ENCODE results near the gene MCTP1. TPM values are rescaled to one million over a fixed set of nuclear protein-coding genes. Genes with fewer than 3 reads are reported as not detected.

MCTP1 gene
- total and polyA plus RNA-seq, 2 experiments from 2014 or later = 1.3 to 5.7 TPM

GRCh38 chr5:94761786-94762185, 523.1 kb downstream of the MCTP1 start:
- Histone ChIP-seq H3K27me3 (no peaks in the 10 kb centered on the region), H3K4me3 (no peak overlapping the region), H3K4me2 (no peak overlapping the region), H2AFZ (no peak overlapping the region), H3K9me3 (ENCODE audit: low read depth) (no peaks in the 10 kb centered on the region), H3K9me2 (replicated peaks; ENCODE audit: insufficient read depth) (no peaks in the 10 kb centered on the region), H4K20me1 (ENCODE audit: insufficient read depth, poor library complexity, severe bottlenecking) (no peaks in the 10 kb centered on the region), H3K36me3 (replicated peaks; ENCODE audit: insufficient read depth, low read depth) (no peaks in the 10 kb centered on the region), H3K79me2 (no peaks in the 10 kb centered on the region), H3K4me1 (ENCODE audit: insufficient read depth) (no peaks in the 10 kb centered on the region), H3K27ac (no peak overlapping the region)
- 82% methylated on average over 4 of the region's 4 CpGs for WGBS (ENCODE audit: low lambda C conversion rate, missing lambda C conversion rate)
- no peak for DNase-seq (ENCODE audit: low spot score)
- no peak for TF ChIP-seq EZH2phosphoT487 (IDR thresholded peaks at IDR 0.05; ENCODE audit: low read depth, severe bottlenecking, unreplicated experiment)
- no peak for TF ChIP-seq CTCF (IDR thresholded peaks at IDR 0.05; ENCODE audit: poor library complexity)
- TF ChIP-seq EZH2 (IDR thresholded peaks at IDR 0.05; ENCODE audit: borderline replicate concordance) = no peak

- TF ChIP-seq EZH2phosphoT487 (IDR thresholded peaks at IDR 0.05; ENCODE audit: low read depth, severe bottlenecking, unreplicated experiment) = no peak
- no peak for TF ChIP-seq EZH2 (IDR thresholded peaks at IDR 0.05; ENCODE audit: borderline replicate concordance)
- no peak for TF ChIP-seq CTCF (IDR thresholded peaks at IDR 0.05; ENCODE audit: poor library complexity)
- H3K27ac ChIP-seq = no peak overlapping the region
Measured at GRCh38 chr5:94761055-94761454, 523.8 kb downstream of the MCTP1 start.

GRCh38 chr5:94759961-94760360, 524.9 kb downstream of the MCTP1 start:
- Histone ChIP-seq H3K36me3 (replicated peaks; ENCODE audit: insufficient read depth, low read depth) (no peaks in the 10 kb centered on the region), H3K27ac (no peak overlapping the region), H4K20me1 (ENCODE audit: insufficient read depth, poor library complexity, severe bottlenecking) (no peaks in the 10 kb centered on the region), H3K4me2 (no peak overlapping the region), H2AFZ (no peak overlapping the region), H3K4me3 (no peak overlapping the region), H3K9me2 (replicated peaks; ENCODE audit: insufficient read depth) (no peaks in the 10 kb centered on the region), H3K9me3 (ENCODE audit: low read depth) (no peaks in the 10 kb centered on the region), H3K79me2 (no peaks in the 10 kb centered on the region), H3K27me3 (no peaks in the 10 kb centered on the region), H3K4me1 (ENCODE audit: insufficient read depth) (no peaks in the 10 kb centered on the region)
- WGBS (ENCODE audit: low lambda C conversion rate, missing lambda C conversion rate) = 100% methylated on average over 1 of the region's 1 CpG
- no peak for TF ChIP-seq EZH2phosphoT487 (IDR thresholded peaks at IDR 0.05; ENCODE audit: low read depth, severe bottlenecking, unreplicated experiment)
- TF ChIP-seq EZH2 (IDR thresholded peaks at IDR 0.05; ENCODE audit: borderline replicate concordance) = no peak
- TF ChIP-seq CTCF (IDR thresholded peaks at IDR 0.05; ENCODE audit: poor library complexity) = no peak
- DNase-seq (ENCODE audit: low spot score) = no peak

More at GRCh38 chr5:94761055-94761454, 523.8 kb downstream of the MCTP1 start:
- H3K9me3 ChIP-seq (ENCODE audit: low read depth) = no peaks in the 10 kb centered on the region
- WGBS (ENCODE audit: low lambda C conversion rate, missing lambda C conversion rate) = 58% methylated on average over 1 of the region's 1 CpG
- H3K27me3 ChIP-seq = no peaks in the 10 kb centered on the region
- no peaks in the 10 kb centered on the region for H3K79me2 ChIP-seq
- no peaks in the 10 kb centered on the region for H3K9me2 ChIP-seq (replicated peaks; ENCODE audit: insufficient read depth)
- no peak overlapping the region for H3K4me3 ChIP-seq
- DNase-seq (ENCODE audit: low spot score) = no peak
- H3K36me3 ChIP-seq (replicated peaks; ENCODE audit: insufficient read depth, low read depth) = no peaks in the 10 kb centered on the region
- no peak overlapping the region for H3K4me2 ChIP-seq
- no peaks in the 10 kb centered on the region for H3K4me1 ChIP-seq (ENCODE audit: insufficient read depth)
- H2AFZ ChIP-seq = no peak overlapping the region
- H4K20me1 ChIP-seq (ENCODE audit: insufficient read depth, poor library complexity, severe bottlenecking) = no peaks in the 10 kb centered on the region

GRCh38 chr5:94759022-94759421, 525.9 kb downstream of the MCTP1 start:
- no peaks in the 10 kb centered on the region for H3K9me2 ChIP-seq (replicated peaks; ENCODE audit: insufficient read depth)
- no peak overlapping the region for H3K4me2 ChIP-seq
- TF ChIP-seq EZH2 (IDR thresholded peaks at IDR 0.05; ENCODE audit: borderline replicate concordance) = no peak
- no peak for TF ChIP-seq CTCF (IDR thresholded peaks at IDR 0.05; ENCODE audit: poor library complexity)
- no peak for TF ChIP-seq EZH2phosphoT487 (IDR thresholded peaks at IDR 0.05; ENCODE audit: low read depth, severe bottlenecking, unreplicated experiment)
- no peak overlapping the region for H3K27ac ChIP-seq
- no peak overlapping the region for H2AFZ ChIP-seq
- 81% methylated on average over 3 of the region's 3 CpGs for WGBS (ENCODE audit: low lambda C conversion rate, missing lambda C conversion rate)
- no peaks in the 10 kb centered on the region for H3K27me3 ChIP-seq
- no peak overlapping the region for H3K4me3 ChIP-seq
- DNase-seq (ENCODE audit: low spot score) = no peak
- H3K9me3 ChIP-seq (ENCODE audit: low read depth) = no peaks in the 10 kb centered on the region
- no peaks in the 10 kb centered on the region for H4K20me1 ChIP-seq (ENCODE audit: insufficient read depth, poor library complexity, severe bottlenecking)
- no peaks in the 10 kb centered on the region for H3K36me3 ChIP-seq (replicated peaks; ENCODE audit: insufficient read depth, low read depth)
- H3K4me1 ChIP-seq (ENCODE audit: insufficient read depth) = no peaks in the 10 kb centered on the region
- no peaks in the 10 kb centered on the region for H3K79me2 ChIP-seq

Data from hepatocyte (in vitro differentiated cells).